Thoracic aorta (tissue), 2 donors: ENCODE results near the gene AP2A1. TPM values are rescaled to one million over a fixed set of nuclear protein-coding genes. Genes with fewer than 3 reads are reported as not detected.

Experiments used
- ATAC-seq: fragments of 150-250 bp; one replicate; pipeline ENCODE4 v1.8.0; 2017; ENCODE audit warnings: low read depth; ENCODE audit not compliant: insufficient number of reproducible peaks, low FRiP score
- DNase-seq: peaks from one replicate; pipeline ENCODE4 v3.0.0-alpha.2; 2020; ENCODE audit warnings: low spot score
- H3K27ac ChIP-seq, 2 donors: fragments of 200-600 bp; sonication (generic); 1 replicate in 1 of 2; 2 replicates in 1 of 2; pipeline ENCODE4 v1.5.1; 2016; ENCODE audit warnings: mild to moderate bottlenecking in 2 of 2, moderate library complexity in 2 of 2
- H3K27me3 ChIP-seq: fragments of 200-600 bp; sonication (generic); replicated peaks from 2 replicates; pipeline ENCODE4 v1.6.0; 2016; ENCODE audit warnings: mild to moderate bottlenecking; ENCODE audit not compliant: insufficient read depth
- H3K36me3 ChIP-seq: fragments of 200-600 bp; sonication (generic); one replicate; pipeline ENCODE4 v1.5.1; 2016
- H3K4me1 ChIP-seq, 2 donors: fragments of 200-600 bp; sonication (generic); 1 replicate in 1 of 2; 2 replicates in 1 of 2; pipeline versions ENCODE4 v1.5.1 to v1.6.0; 2016; ENCODE audit warnings: low read depth in 2 of 2, mild to moderate bottlenecking in 1 of 2; ENCODE audit not compliant: control insufficient read depth in 1 of 2
- H3K4me3 ChIP-seq: fragments of 200-600 bp; sonication (generic); 2 replicates; pipeline ENCODE4 v1.5.1; 2016; ENCODE audit warnings: mild to moderate bottlenecking
- H3K9me3 ChIP-seq: fragments of 200-600 bp; sonication (generic); 2 replicates; pipeline ENCODE4 v1.5.1; 2016
- total RNA-seq, 2 donors: library from RNA; depleted of rRNA; stranded (reverse); fragments of >200 nt; gene quantifications; one replicate each; pipeline versions ENCODE4 v1.1.0 to v1.2.3, GENCODE V29; 2016
- TF ChIP-seq, protein P1 (sequence below): fragments of 200-600 bp; sonication (generic); IDR thresholded peaks from one replicate; pipeline ENCODE4 v1.5.1; 2019; ENCODE audit warnings: antibody characterized with exemption

AP2A1 gene
- total RNA-seq, 2 donors from 2014 or later, result 81.1 to 89.7 TPM

DNA sequence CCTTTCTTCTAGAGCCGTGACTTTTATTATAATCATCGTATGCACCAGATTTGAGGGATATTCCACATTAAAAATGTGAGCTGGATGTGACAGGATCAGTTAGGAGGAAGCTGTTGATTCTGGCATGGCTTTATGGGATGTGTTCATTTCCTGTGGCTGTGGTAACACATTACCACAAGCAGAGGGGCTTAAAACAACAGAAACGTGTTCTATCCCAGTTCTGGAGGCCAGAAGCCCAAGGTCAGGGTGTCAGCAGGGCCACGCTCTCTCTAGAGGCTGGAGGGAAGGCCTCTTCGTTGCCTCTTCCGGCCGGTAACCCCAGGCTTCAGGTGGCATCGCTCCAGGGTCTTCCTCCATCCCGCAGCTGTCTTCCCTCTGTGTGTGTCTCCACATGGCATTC is 65.8 kb downstream of the AP2A1 start:
- Histone ChIP-seq H3K4me3 (no peak overlapping the region), H3K4me1 (no peaks in the 10 kb centered on the region), H3K27ac (no peak overlapping the region), H3K36me3 (peaks cover 71% of the 10 kb centered on the region), H3K9me3 (no peaks in the 10 kb centered on the region), H3K27me3 (no peaks in the 10 kb centered on the region)
- DNase-seq (no peak), ATAC-seq (no peak)
- TF ChIP-seq, protein P1, sequence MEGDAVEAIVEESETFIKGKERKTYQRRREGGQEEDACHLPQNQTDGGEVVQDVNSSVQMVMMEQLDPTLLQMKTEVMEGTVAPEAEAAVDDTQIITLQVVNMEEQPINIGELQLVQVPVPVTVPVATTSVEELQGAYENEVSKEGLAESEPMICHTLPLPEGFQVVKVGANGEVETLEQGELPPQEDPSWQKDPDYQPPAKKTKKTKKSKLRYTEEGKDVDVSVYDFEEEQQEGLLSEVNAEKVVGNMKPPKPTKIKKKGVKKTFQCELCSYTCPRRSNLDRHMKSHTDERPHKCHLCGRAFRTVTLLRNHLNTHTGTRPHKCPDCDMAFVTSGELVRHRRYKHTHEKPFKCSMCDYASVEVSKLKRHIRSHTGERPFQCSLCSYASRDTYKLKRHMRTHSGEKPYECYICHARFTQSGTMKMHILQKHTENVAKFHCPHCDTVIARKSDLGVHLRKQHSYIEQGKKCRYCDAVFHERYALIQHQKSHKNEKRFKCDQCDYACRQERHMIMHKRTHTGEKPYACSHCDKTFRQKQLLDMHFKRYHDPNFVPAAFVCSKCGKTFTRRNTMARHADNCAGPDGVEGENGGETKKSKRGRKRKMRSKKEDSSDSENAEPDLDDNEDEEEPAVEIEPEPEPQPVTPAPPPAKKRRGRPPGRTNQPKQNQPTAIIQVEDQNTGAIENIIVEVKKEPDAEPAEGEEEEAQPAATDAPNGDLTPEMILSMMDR, result no peak

DNA sequence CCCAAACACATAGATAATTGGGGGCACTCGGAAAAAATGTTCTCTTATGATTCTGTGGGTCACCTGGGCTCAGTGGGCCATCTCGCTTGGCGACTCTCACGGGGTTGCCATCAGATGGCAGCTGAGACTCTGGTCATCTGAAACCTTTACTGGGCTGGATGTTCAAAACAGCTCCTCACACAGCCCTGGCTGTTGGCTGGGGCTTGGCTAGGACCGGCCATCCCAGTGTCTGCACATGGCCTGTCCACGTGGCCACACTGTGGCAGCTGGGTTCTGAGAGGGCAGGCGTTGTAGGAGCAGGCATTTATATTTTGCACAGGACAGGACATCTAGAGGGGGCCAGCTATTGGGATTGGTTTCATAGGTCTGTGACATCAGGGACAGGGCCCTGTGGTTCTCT is 66.8 kb downstream of the AP2A1 start:
- H3K9me3 ChIP-seq, result no peaks in the 10 kb centered on the region
- H3K4me3 ChIP-seq, result no peak overlapping the region
- H3K4me1 ChIP-seq, result no peaks in the 10 kb centered on the region
- TF ChIP-seq, protein P1, result no peak
- peaks cover 74% of the 10 kb centered on the region for H3K36me3 ChIP-seq
- no peak for DNase-seq
- H3K27ac ChIP-seq, result no peak overlapping the region
- no peak for ATAC-seq
- H3K27me3 ChIP-seq, result no peaks in the 10 kb centered on the region

GRCh38 chr19:49835562-49835961 is 68.8 kb downstream of the AP2A1 start:
- Histone ChIP-seq H3K27me3 (no peaks in the 10 kb centered on the region), H3K4me3 (no peak overlapping the region), H3K27ac (no peak overlapping the region), H3K36me3 (peaks cover 71% of the 10 kb centered on the region), H3K4me1 (no peaks in the 10 kb centered on the region), H3K9me3 (no peaks in the 10 kb centered on the region)
- no peak for ATAC-seq
- TF ChIP-seq, protein P1, result no peak
- no peak for DNase-seq

DNA sequence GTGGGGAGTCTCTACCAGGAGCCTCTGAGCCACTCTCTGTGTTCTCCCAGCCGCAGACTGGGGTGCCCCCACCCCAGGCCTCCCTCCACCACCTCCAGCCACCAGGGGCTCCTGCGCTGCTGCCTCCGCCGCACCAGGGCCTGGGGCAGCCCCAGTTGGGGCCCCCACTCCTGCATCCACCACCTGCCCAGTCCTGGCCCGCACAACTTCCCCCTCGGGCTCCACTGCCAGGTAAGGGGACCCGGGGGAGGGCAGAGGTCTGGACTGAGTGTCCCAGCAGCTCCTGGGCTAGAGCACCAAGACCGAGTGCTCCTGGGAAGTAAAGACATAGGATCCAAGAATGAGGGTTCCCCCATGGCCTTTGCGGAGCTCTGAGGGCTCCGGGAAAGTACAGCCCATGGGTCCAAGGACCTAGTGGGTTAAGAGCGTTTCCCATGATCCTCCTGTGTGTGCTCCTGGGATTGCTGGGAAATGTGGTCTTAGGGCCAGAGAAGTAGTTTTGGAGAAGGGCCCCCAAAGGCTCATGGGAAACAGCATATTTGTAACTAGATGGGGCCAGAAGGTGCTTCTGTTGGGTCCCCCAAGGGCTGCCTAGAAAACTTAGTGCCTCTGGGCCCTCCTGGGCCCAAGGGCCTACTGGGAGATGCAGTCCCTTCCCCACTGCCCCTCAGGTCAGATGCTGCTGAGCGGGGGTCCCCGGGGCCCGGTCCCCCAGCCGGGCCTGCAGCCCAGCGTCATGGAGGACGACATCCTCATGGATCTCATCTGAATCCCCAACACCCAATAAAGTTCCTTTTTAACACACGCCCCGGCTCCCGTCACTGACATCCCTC is 69.6 kb downstream of the AP2A1 start:
- TF ChIP-seq, protein P1, result no peak
- Histone ChIP-seq H3K4me3 (no peak overlapping the region), H3K27me3 (no peaks in the 10 kb centered on the region), H3K9me3 (no peaks in the 10 kb centered on the region), H3K27ac (no peak overlapping the region), H3K36me3 (peaks cover 64% of the 10 kb centered on the region), H3K4me1 (no peaks in the 10 kb centered on the region)
- ATAC-seq, result no peak
- no peak for DNase-seq

GRCh38 chr19:49837009-49837310 is 70.2 kb downstream of the AP2A1 start:
- Histone ChIP-seq H3K9me3 (no peaks in the 10 kb centered on the region), H3K36me3 (peaks cover 59% of the 10 kb centered on the region), H3K4me3 (no peak overlapping the region), H3K27ac (no peak overlapping the region), H3K27me3 (no peaks in the 10 kb centered on the region), H3K4me1 (no peaks in the 10 kb centered on the region)
- TF ChIP-seq, protein P1, result no peak
- ATAC-seq (no peak), DNase-seq (no peak)
